GM23338 (cell line): Measurements from ENCODE around the gene CADPS.

Experiments
- CREB1 ChIP-seq: fragments of 250-450 bp; sonication (Bioruptor Pico); IDR thresholded peaks from 2 replicates; pipeline ENCODE4 v1.5.0; 2020; ENCODE audit warnings: low read depth, mild to moderate bottlenecking, moderate library complexity
- EZH2 ChIP-seq: fragments of 200-600 bp; sonication (generic); IDR thresholded peaks from one replicate; pipeline ENCODE4 v1.8.0; 2017; ENCODE audit warnings: antibody characterized with exemption, mild to moderate bottlenecking, low read depth; ENCODE audit not compliant: unreplicated experiment
- EZH2phosphoT487 ChIP-seq: fragments of 200-600 bp; sonication (generic); IDR thresholded peaks from one replicate; pipeline ENCODE4 v1.8.1; 2018; ENCODE audit warnings: antibody characterized with exemption; ENCODE audit not compliant: unreplicated experiment
- POLR2AphosphoS5 ChIP-seq: IDR thresholded peaks from 2 replicates; pipeline ENCODE4 v1.6.1; 2016; ENCODE audit warnings: antibody characterized with exemption, low read depth
- REST ChIP-seq: IDR thresholded peaks from one replicate; pipeline ENCODE4 v1.6.1; 2018; ENCODE audit warnings: antibody characterized with exemption; ENCODE audit not compliant: unreplicated experiment
- TF ChIP-seq, protein P1 (sequence below), 2 experiments: fragments of 200-600 bp in 1 of 2; sonication (generic) in 1 of 2; conservative IDR thresholded peaks; 2 replicates each; pipeline versions ENCODE4 v1.5.1 to v1.6.1; 2016 to 2017; ENCODE audit warnings: antibody characterized with exemption in 2 of 2, low read depth in 2 of 2, mild to moderate bottlenecking in 2 of 2, moderate library complexity in 1 of 2

DNA sequence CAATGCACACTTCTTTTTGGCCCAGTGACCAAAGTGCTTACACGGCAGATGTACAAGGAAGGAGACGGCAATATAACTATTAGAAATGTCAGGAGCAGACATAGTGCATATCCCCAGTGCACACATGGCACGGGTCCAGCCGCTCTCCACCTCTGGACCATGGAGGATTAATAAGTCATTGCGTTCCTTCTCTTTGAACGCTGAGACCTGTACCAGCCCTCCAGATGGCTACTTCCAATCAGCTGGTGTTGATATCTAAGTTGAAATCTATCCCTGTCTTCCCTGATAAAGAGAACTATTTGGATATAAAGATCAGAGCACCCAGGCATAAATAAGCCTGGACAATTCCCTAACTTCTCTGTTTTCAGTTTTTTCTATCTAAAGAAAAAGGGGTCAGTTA, 212.5 kb downstream of the CADPS start:
- TF ChIP-seq POLR2AphosphoS5 (no peak), REST (no peak), CREB1 (CRISPR knock-in tag) (no peak), EZH2 (no peak), EZH2phosphoT487 (no peak)
- TF ChIP-seq, protein P1, sequence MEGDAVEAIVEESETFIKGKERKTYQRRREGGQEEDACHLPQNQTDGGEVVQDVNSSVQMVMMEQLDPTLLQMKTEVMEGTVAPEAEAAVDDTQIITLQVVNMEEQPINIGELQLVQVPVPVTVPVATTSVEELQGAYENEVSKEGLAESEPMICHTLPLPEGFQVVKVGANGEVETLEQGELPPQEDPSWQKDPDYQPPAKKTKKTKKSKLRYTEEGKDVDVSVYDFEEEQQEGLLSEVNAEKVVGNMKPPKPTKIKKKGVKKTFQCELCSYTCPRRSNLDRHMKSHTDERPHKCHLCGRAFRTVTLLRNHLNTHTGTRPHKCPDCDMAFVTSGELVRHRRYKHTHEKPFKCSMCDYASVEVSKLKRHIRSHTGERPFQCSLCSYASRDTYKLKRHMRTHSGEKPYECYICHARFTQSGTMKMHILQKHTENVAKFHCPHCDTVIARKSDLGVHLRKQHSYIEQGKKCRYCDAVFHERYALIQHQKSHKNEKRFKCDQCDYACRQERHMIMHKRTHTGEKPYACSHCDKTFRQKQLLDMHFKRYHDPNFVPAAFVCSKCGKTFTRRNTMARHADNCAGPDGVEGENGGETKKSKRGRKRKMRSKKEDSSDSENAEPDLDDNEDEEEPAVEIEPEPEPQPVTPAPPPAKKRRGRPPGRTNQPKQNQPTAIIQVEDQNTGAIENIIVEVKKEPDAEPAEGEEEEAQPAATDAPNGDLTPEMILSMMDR (conservative IDR thresholded peaks at IDR 0.05; ENCODE audit: low read depth in 2 of 2), result no peak
